Endothelial cell of umbilical vein (primary cell): ENCODE results near the gene KCNA5.

Experiments used
- EZH2 ChIP-seq: IDR thresholded peaks from 2 replicates; pipeline ENCODE4 v1.6.1; 2012; ENCODE audit warnings: borderline replicate concordance, low read depth, mild to moderate bottlenecking, moderate library complexity, low read length, inconsistent platforms; ENCODE audit not compliant: severe bottlenecking
- POLR2A ChIP-seq: IDR thresholded peaks from 2 replicates; pipeline ENCODE4 v1.6.1; 2012; ENCODE audit warnings: low read depth, mild to moderate bottlenecking, control low read depth, low read length
- POLR2AphosphoS5 ChIP-seq: IDR thresholded peaks from 2 replicates; pipeline ENCODE4 v1.6.1; 2012; ENCODE audit warnings: low read depth, mild to moderate bottlenecking, control low read depth, low read length, moderate library complexity; ENCODE audit not compliant: insufficient read depth
- TF ChIP-seq, protein P1 (sequence below), 2 donors: IDR thresholded peaks; 1 replicate in 1 of 2; 2 replicates in 1 of 2; pipeline ENCODE4 v1.5.1; 2011; ENCODE audit warnings: low read length in 2 of 2, mild to moderate bottlenecking in 2 of 2, moderate library complexity in 2 of 2, control low read depth in 1 of 2, inconsistent platforms in 1 of 2, low read depth in 1 of 2; ENCODE audit not compliant: insufficient read depth in 1 of 2; ENCODE audit errors: extremely low read depth in 1 of 2
- TF ChIP-seq, protein P2 (sequence below): IDR thresholded peaks from 2 replicates; pipeline ENCODE4 v1.6.1; 2011; ENCODE audit not compliant: insufficient read depth, insufficient read length

DNA sequence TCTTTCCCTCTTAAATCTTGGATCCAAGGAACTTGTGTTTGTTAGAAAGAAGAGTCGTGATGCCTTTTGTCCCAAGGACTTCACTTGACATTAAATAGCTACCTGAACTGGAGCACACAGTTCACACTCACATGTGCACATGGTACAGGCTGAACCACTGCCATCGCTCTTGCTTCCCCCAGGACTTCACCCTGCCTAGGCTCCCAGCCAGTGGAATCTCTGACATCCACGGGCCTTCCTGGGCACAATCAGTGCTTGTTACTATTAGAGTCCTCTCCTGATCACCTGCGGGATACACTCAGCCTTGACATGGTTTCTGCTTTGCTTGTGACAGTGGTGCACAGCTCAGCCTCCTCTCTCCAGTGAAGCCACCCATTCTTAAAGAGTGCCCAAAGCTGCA is 49.1 kb upstream of the KCNA5 start:
- TF ChIP-seq, protein P1, sequence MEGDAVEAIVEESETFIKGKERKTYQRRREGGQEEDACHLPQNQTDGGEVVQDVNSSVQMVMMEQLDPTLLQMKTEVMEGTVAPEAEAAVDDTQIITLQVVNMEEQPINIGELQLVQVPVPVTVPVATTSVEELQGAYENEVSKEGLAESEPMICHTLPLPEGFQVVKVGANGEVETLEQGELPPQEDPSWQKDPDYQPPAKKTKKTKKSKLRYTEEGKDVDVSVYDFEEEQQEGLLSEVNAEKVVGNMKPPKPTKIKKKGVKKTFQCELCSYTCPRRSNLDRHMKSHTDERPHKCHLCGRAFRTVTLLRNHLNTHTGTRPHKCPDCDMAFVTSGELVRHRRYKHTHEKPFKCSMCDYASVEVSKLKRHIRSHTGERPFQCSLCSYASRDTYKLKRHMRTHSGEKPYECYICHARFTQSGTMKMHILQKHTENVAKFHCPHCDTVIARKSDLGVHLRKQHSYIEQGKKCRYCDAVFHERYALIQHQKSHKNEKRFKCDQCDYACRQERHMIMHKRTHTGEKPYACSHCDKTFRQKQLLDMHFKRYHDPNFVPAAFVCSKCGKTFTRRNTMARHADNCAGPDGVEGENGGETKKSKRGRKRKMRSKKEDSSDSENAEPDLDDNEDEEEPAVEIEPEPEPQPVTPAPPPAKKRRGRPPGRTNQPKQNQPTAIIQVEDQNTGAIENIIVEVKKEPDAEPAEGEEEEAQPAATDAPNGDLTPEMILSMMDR (IDR thresholded peaks at IDR 0.05; ENCODE audit: extremely low read depth in 1 of 2, insufficient read depth in 1 of 2, low read depth in 1 of 2, low read length in 2 of 2), result no peak
- TF ChIP-seq POLR2A (no peak), EZH2 (no peak), POLR2AphosphoS5 (no peak)
- TF ChIP-seq, protein P2, sequence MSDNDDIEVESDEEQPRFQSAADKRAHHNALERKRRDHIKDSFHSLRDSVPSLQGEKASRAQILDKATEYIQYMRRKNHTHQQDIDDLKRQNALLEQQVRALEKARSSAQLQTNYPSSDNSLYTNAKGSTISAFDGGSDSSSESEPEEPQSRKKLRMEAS, result no peak
